T-cell (primary cell): Measurements from ENCODE around the gene GNG4. TPM values are rescaled to one million over a fixed set of nuclear protein-coding genes. Genes with fewer than 3 reads are reported as not detected.
"Not testable (repeated sequence)": the region's sequence is repeated elsewhere in the genome, so short reads cannot be mapped to it uniquely, and the experiment has no call there.

Experiments used
- ATAC-seq, 4 experiments: fragments of 200-7000 bp in 3 of 4; fragments of 150-1000 bp in 1 of 4; cut with Tn5 transposase; replicated peaks in 1 of 4; 1 replicate in 3 of 4; 2 replicates in 1 of 4; pipeline ENCODE4 v1.10.0; 2021; ENCODE audit warnings: moderate library complexity in 3 of 4, mild to moderate bottlenecking in 2 of 4, moderate number of reproducible peaks in 1 of 4
- CTCF ChIA-PET, 2 donors: fragments of 300-600 bp; sonication (Branson Sonifier 250); formaldehyde crosslinking; loops; one replicate each; lab custom pipeline; 2022; ENCODE audit warnings: antibody characterized with exemption in 2 of 2; lab: Charles Lee
- POLR2A ChIA-PET, 2 donors: fragments of 300-600 bp; sonication (Branson Sonifier 250); formaldehyde crosslinking; loops; one replicate each; lab custom pipeline; 2022; ENCODE audit warnings: antibody characterized with exemption in 2 of 2; lab: Charles Lee
- DNase-seq, 35 experiments: peaks; one replicate each; pipeline versions ENCODE4 v3.0.0 to v3.0.0-alpha.2; 2013 to 2023
- H3K27ac ChIP-seq: one replicate; pipeline ENCODE4 v1.5.1; 2013; ENCODE audit warnings: low read length
- H3K27me3 ChIP-seq, 2 experiments: replicated peaks in 1 of 2; 1 replicate in 1 of 2; 2 replicates in 1 of 2; pipeline versions ENCODE4 v1.6.1 to v1.7.0; 2013; ENCODE audit warnings: low read length in 1 of 2, mixed read lengths in 1 of 2; ENCODE audit not compliant: control insufficient read depth in 2 of 2, insufficient read depth in 2 of 2; ENCODE audit errors: extremely low read depth in 1 of 2
- H3K36me3 ChIP-seq, 2 donors: 1 replicate in 1 of 2; 2 replicates in 1 of 2; pipeline versions ENCODE4 v1.6.1 to v1.7.0; 2013; ENCODE audit warnings: low read length in 1 of 2; ENCODE audit not compliant: control insufficient read depth in 2 of 2, insufficient read depth in 1 of 2; ENCODE audit errors: extremely low read depth in 1 of 2
- H3K4me1 ChIP-seq, 2 experiments: 1 replicate in 1 of 2; 2 replicates in 1 of 2; pipeline versions ENCODE4 v1.6.1 to v1.7.0; 2013; ENCODE audit warnings: low read length in 2 of 2, mixed read lengths in 1 of 2; ENCODE audit not compliant: insufficient read depth in 2 of 2, control insufficient read depth in 1 of 2; ENCODE audit errors: extremely low read depth in 1 of 2
- H3K4me3 ChIP-seq, 2 donors: 1 replicate in 1 of 2; 2 replicates in 1 of 2; pipeline versions ENCODE4 v1.5.1 to v1.7.0; 2013; ENCODE audit warnings: mild to moderate bottlenecking in 2 of 2, low read length in 1 of 2, moderate library complexity in 1 of 2; ENCODE audit not compliant: control insufficient read depth in 1 of 2; ENCODE audit errors: extremely low read depth in 1 of 2
- H3K9me3 ChIP-seq: 2 replicates; pipeline ENCODE4 v1.7.0; 2013
- H3K27ac Mint-ChIP-seq, 2 donors: one replicate each; pipeline ENCODE4 v1.8.0; 2020 to 2021; ENCODE audit warnings: mild to moderate bottlenecking in 2 of 2, mixed read lengths in 2 of 2
- H3K27me3 Mint-ChIP-seq, 2 donors: one replicate each; pipeline ENCODE4 v1.8.0; 2021 to 2022; ENCODE audit warnings: mixed read lengths in 2 of 2
- H3K36me3 Mint-ChIP-seq: one replicate; pipeline ENCODE4 v1.8.0; 2021; ENCODE audit warnings: mixed read lengths
- H3K4me1 Mint-ChIP-seq, 3 donors: one replicate each; pipeline ENCODE4 v1.8.0; 2020 to 2022; ENCODE audit warnings: mixed read lengths in 3 of 3, mild to moderate bottlenecking in 1 of 3
- H3K4me3 Mint-ChIP-seq, 3 donors: one replicate each; pipeline ENCODE4 v1.8.0; 2020 to 2022; ENCODE audit warnings: mild to moderate bottlenecking in 3 of 3, mixed read lengths in 3 of 3, moderate library complexity in 3 of 3
- H3K9me3 Mint-ChIP-seq, 3 donors: one replicate each; pipeline ENCODE4 v1.8.0; 2020 to 2022; ENCODE audit warnings: mixed read lengths in 3 of 3
- WGBS: methylation state at CpG from one replicate; pipeline ENCODE4 v1.1.5; 2013; ENCODE audit warnings: missing lambda C conversion rate; ENCODE audit not compliant: insufficient coverage; 5-methylcytosine and 5-hydroxymethylcytosine counted together
- total RNA-seq, 35 experiments: library from RNA in 6 of 35; stranded (reverse) in 6 of 35; fragments of 120-200 nt in 1 of 35; gene quantifications; one replicate each; pipeline versions ENCODE4 v1.2.1 to v1.2.4 and lab custom pipeline; 2013 to 2026

GNG4 gene
- total RNA-seq, 5 donors from 2014 or later (not counting 1 experiment from before 2014, with no cell fraction given) = 0.07 to 0.29 (median 0.17) TPM; not detected in 1

GRCh38 chr1:235573880-235574279, 75.7 kb downstream of the GNG4 start:
- H3K36me3 Mint-ChIP-seq = no peaks in the 10 kb centered on the region
- peaks cover 3% of the 10 kb centered on the region in 2 donors for H3K27me3 Mint-ChIP-seq
- Histone ChIP-seq H3K4me3 (no peak overlapping the region), H3K27ac (no peak overlapping the region), H3K27me3 (no peaks in the 10 kb centered on the region), H3K36me3 (no peaks in the 10 kb centered on the region), H3K9me3 (no peaks in the 10 kb centered on the region), H3K4me1 (no peaks in the 10 kb centered on the region)
- ATAC-seq (no peak), DNase-seq (no peak)
- H3K27ac Mint-ChIP-seq = no peak overlapping the region
- POLR2A ChIA-PET = no interaction called here
- H3K9me3 Mint-ChIP-seq = no peaks in the 10 kb centered on the region
- peaks cover 0 to under 1% (median 0%) of the 10 kb centered on the region in 3 donors for H3K4me1 Mint-ChIP-seq
- no peak overlapping the region for H3K4me3 Mint-ChIP-seq
- CTCF ChIA-PET = no interaction called here
- WGBS = 100% methylated on average over 1 of the region's 2 CpGs

- H3K27me3 ChIP-seq, ATAC-seq, H3K4me1 ChIP-seq, H3K4me3 ChIP-seq, H3K27ac Mint-ChIP-seq, H3K9me3 ChIP-seq, H3K27ac ChIP-seq, H3K36me3 Mint-ChIP-seq, H3K27me3 Mint-ChIP-seq, H3K4me3 Mint-ChIP-seq, H3K36me3 ChIP-seq, DNase-seq, H3K9me3 Mint-ChIP-seq, POLR2A ChIA-PET: not testable (repeated sequence)
- 100% methylated on average over 5 of the region's 5 CpGs for WGBS
- H3K4me1 Mint-ChIP-seq = peaks cover 7 to 10% (median 8%) of the 10 kb centered on the region in 3 donors
- CTCF ChIA-PET = interaction anchor here in 1 of 2 donors (0.6 kb wide), 2 partner anchors 17 to 1506 kb away, joined by 4 to 9 read pairs; no protein-coding TSS in a partner anchor
These were observed 76.6 kb downstream of the GNG4 start for GRCh38 chr1:235572971-235573370.

- DNase-seq (no peak), ATAC-seq (no peak)
- no peaks in the 10 kb centered on the region for H3K27me3 Mint-ChIP-seq
- H3K9me3 Mint-ChIP-seq = no peaks in the 10 kb centered on the region
- no CpG with 5 or more reads among the region's 3 CpGs for WGBS
- no peak overlapping the region for H3K27ac ChIP-seq
- H3K36me3 Mint-ChIP-seq = no peaks in the 10 kb centered on the region
- no peak overlapping the region for H3K4me3 Mint-ChIP-seq
- CTCF ChIA-PET = no interaction called here
- no peaks in the 10 kb centered on the region for H3K27me3 ChIP-seq
- H3K36me3 ChIP-seq = no peaks in the 10 kb centered on the region
- peaks cover 14 to 19% (median 15%) of the 10 kb centered on the region in 3 donors for H3K4me1 Mint-ChIP-seq
- H3K9me3 ChIP-seq = no peaks in the 10 kb centered on the region
- POLR2A ChIA-PET = no interaction called here
- H3K4me1 ChIP-seq = peaks cover 2 to 5% of the 10 kb centered on the region in 2 experiments
- no peak overlapping the region for H3K4me3 ChIP-seq
- H3K27ac Mint-ChIP-seq = no peak overlapping the region
These were observed 78.1 kb downstream of the GNG4 start for GRCh38 chr1:235571482-235571881.

GRCh38 chr1:235567812-235568503, 81.6 kb downstream of the GNG4 start:
- peak overlapping the region in 1 of 3 donors; percentile 4 for H3K4me3 Mint-ChIP-seq
- H3K27me3 Mint-ChIP-seq = no peaks in the 10 kb centered on the region
- DNase-seq (peak in 5 of 35 experiments; percentile 2 to 13 (median 11)), ATAC-seq (peak; percentile 39 to 80 (median 71))
- Histone ChIP-seq H3K27me3 (no peaks in the 10 kb centered on the region), H3K27ac (no peak overlapping the region), H3K36me3 (no peaks in the 10 kb centered on the region), H3K4me1 (peaks cover 2 to 5% of the 10 kb centered on the region in 2 experiments), H3K9me3 (no peaks in the 10 kb centered on the region), H3K4me3 (no peak overlapping the region)
- peak overlapping the region; percentile 53 to 71 for H3K27ac Mint-ChIP-seq
- H3K36me3 Mint-ChIP-seq = no peaks in the 10 kb centered on the region
- peaks cover 14 to 19% (median 15%) of the 10 kb centered on the region in 3 donors for H3K4me1 Mint-ChIP-seq
- CTCF ChIA-PET = no interaction called here
- H3K9me3 Mint-ChIP-seq = no peaks in the 10 kb centered on the region
- 8% methylated on average over 2 of the region's 7 CpGs for WGBS
- POLR2A ChIA-PET = interaction anchor here in 1 of 2 donors (0.6 kb wide), 1 partner anchor 79 kb away, joined by 3 read pairs; no protein-coding TSS in a partner anchor

- POLR2A ChIA-PET = no interaction called here
- Histone ChIP-seq H3K27me3 (peaks cover 0 to 3% of the 10 kb centered on the region in 2 experiments), H3K9me3 (no peaks in the 10 kb centered on the region), H3K4me3 (no peak overlapping the region), H3K36me3 (no peaks in the 10 kb centered on the region), H3K27ac (no peak overlapping the region), H3K4me1 (peaks cover 2 to 5% of the 10 kb centered on the region in 2 experiments)
- H3K4me3 Mint-ChIP-seq = no peak overlapping the region
- peaks cover 14 to 19% (median 15%) of the 10 kb centered on the region in 3 donors for H3K4me1 Mint-ChIP-seq
- WGBS = 100% methylated on average over 4 of the region's 8 CpGs
- CTCF ChIA-PET = no interaction called here
- no peak for ATAC-seq
- H3K9me3 Mint-ChIP-seq = no peaks in the 10 kb centered on the region
- H3K27me3 Mint-ChIP-seq = no peaks in the 10 kb centered on the region
- no peaks in the 10 kb centered on the region for H3K36me3 Mint-ChIP-seq
- DNase-seq = no peak
- no peak overlapping the region for H3K27ac Mint-ChIP-seq
These were observed 83.5 kb downstream of the GNG4 start for GRCh38 chr1:235566084-235566483.

- H3K27ac Mint-ChIP-seq = no peak overlapping the region
- no peak for DNase-seq
- Histone ChIP-seq H3K27me3 (peaks cover 0 to 3% of the 10 kb centered on the region in 2 experiments), H3K4me1 (peaks cover 2 to 5% of the 10 kb centered on the region in 2 experiments), H3K36me3 (no peaks in the 10 kb centered on the region), H3K27ac (no peak overlapping the region), H3K4me3 (no peak overlapping the region), H3K9me3 (no peaks in the 10 kb centered on the region)
- no peaks in the 10 kb centered on the region for H3K27me3 Mint-ChIP-seq
- no peak overlapping the region for H3K4me3 Mint-ChIP-seq
- ATAC-seq = no peak
- no peaks in the 10 kb centered on the region for H3K36me3 Mint-ChIP-seq
- ChIA-PET CTCF (interaction anchor here in 1 of 2 donors (0.5 kb wide), 1 partner anchor 171 kb away, joined by 7 read pairs; no protein-coding TSS in a partner anchor), POLR2A (no interaction called here)
- no peaks in the 10 kb centered on the region for H3K9me3 Mint-ChIP-seq
- WGBS = no CpG with 5 or more reads among the region's 1 CpG
- H3K4me1 Mint-ChIP-seq = peaks cover 13 to 15% (median 14%) of the 10 kb centered on the region in 3 donors
These were observed 86.0 kb downstream of the GNG4 start for GRCh38 chr1:235563513-235564061.
